Activated CD8-positive, alpha-beta T cell treated with anti-CD3 and anti-CD28 coated beads for 36 hours (primary cell): ENCODE data around the gene R3HDM2. TPM values are rescaled to one million over a fixed set of nuclear protein-coding genes. Genes with fewer than 3 reads are reported as not detected.

Experiments
- ATAC-seq: fragments of 200-7000 bp; cut with Tn5 transposase; one replicate; pipeline ENCODE4 v1.10.0; 2021; ENCODE audit warnings: mild to moderate bottlenecking, moderate library complexity
- CTCF ChIA-PET: fragments of 350-600 bp; sonication (Branson Sonifier 250); formaldehyde crosslinking; loops from one replicate; lab custom pipeline; 2021; ENCODE audit warnings: antibody characterized with exemption; lab: Charles Lee
- POLR2A ChIA-PET: fragments of 350-600 bp; sonication (Branson Sonifier 250); formaldehyde crosslinking; loops from one replicate; lab custom pipeline; 2021; ENCODE audit warnings: antibody characterized with exemption; lab: Charles Lee
- DNase-seq: peaks from one replicate; pipeline ENCODE4 v3.0.0-alpha.2; 2020
- H3K27ac Mint-ChIP-seq: one replicate; pipeline ENCODE4 v1.8.0; 2021; ENCODE audit warnings: mild to moderate bottlenecking, mixed read lengths
- H3K27me3 Mint-ChIP-seq: one replicate; pipeline ENCODE4 v1.8.0; 2021; ENCODE audit warnings: mixed read lengths
- H3K36me3 Mint-ChIP-seq: one replicate; pipeline ENCODE4 v1.8.0; 2021; ENCODE audit warnings: low read depth, mixed read lengths
- H3K4me1 Mint-ChIP-seq: one replicate; pipeline ENCODE4 v1.8.0; 2021; ENCODE audit warnings: low read depth, mixed read lengths
- H3K4me3 Mint-ChIP-seq: one replicate; pipeline ENCODE4 v1.8.0; 2021; ENCODE audit warnings: mild to moderate bottlenecking, moderate library complexity, mixed read lengths
- H3K9me3 Mint-ChIP-seq: one replicate; pipeline ENCODE4 v1.8.0; 2021; ENCODE audit warnings: mixed read lengths
- intact Hi-C: fragments of 100-400 bp; cut with micrococcal nuclease; formaldehyde crosslinking; loops from one replicate; pipeline ENCODE4 v1.10.0; 2022
- total RNA-seq, 2 experiments: library from RNA; stranded (reverse); gene quantifications; one replicate each; pipeline ENCODE4 v1.2.3, GENCODE V29; 2021
- TF ChIP-seq, protein P1 (sequence below): fragments of 200-600 bp; IDR thresholded peaks from one replicate; pipeline ENCODE4 v1.8.0; 2022; ENCODE audit warnings: antibody characterized with exemption, mild to moderate bottlenecking

Gene R3HDM2
- total RNA-seq, 2 experiments from 2014 or later: 33.2 to 44.0 TPM

DNA sequence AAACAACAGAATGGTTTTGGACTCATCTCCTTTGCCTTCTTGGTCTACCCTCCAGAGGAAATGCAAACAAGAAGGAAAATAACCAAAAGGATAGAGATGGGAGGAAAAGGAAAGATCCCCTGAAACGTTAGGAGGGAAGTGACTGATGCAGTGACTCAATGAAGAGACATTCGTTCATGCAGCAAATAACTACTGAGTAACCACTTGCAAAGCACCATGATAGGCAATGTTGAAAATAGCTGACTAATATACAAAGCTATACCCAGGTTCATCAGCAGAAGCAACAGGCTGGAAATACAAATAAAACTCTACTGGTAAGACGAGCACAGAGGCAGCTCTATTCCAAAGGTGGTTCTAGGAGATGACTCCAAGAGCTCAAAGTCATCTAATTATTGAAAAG is 41.8 kb downstream of the R3HDM2 start:
- DNase-seq (no peak), ATAC-seq (no peak)
- H3K4me1 Mint-ChIP-seq: peaks cover 5% of the 10 kb centered on the region
- H3K27me3 Mint-ChIP-seq: no peaks in the 10 kb centered on the region
- POLR2A ChIA-PET: interaction anchor here (0.9 kb wide), 1 partner anchor 12 kb away, joined by 3 read pairs; no protein-coding TSS in a partner anchor
- peaks cover 24% of the 10 kb centered on the region for H3K36me3 Mint-ChIP-seq
- no peak overlapping the region for H3K27ac Mint-ChIP-seq
- intact Hi-C loops: no loop called here
- no peaks in the 10 kb centered on the region for H3K9me3 Mint-ChIP-seq
- TF ChIP-seq, protein P1, sequence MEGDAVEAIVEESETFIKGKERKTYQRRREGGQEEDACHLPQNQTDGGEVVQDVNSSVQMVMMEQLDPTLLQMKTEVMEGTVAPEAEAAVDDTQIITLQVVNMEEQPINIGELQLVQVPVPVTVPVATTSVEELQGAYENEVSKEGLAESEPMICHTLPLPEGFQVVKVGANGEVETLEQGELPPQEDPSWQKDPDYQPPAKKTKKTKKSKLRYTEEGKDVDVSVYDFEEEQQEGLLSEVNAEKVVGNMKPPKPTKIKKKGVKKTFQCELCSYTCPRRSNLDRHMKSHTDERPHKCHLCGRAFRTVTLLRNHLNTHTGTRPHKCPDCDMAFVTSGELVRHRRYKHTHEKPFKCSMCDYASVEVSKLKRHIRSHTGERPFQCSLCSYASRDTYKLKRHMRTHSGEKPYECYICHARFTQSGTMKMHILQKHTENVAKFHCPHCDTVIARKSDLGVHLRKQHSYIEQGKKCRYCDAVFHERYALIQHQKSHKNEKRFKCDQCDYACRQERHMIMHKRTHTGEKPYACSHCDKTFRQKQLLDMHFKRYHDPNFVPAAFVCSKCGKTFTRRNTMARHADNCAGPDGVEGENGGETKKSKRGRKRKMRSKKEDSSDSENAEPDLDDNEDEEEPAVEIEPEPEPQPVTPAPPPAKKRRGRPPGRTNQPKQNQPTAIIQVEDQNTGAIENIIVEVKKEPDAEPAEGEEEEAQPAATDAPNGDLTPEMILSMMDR: no peak
- CTCF ChIA-PET: interaction anchor here (0.7 to 1.5 kb wide), 5 partner anchors 38 to 70 kb away, joined by 3 to 4 read pairs (median 3); no protein-coding TSS in a partner anchor
- H3K4me3 Mint-ChIP-seq: no peak overlapping the region

DNA sequence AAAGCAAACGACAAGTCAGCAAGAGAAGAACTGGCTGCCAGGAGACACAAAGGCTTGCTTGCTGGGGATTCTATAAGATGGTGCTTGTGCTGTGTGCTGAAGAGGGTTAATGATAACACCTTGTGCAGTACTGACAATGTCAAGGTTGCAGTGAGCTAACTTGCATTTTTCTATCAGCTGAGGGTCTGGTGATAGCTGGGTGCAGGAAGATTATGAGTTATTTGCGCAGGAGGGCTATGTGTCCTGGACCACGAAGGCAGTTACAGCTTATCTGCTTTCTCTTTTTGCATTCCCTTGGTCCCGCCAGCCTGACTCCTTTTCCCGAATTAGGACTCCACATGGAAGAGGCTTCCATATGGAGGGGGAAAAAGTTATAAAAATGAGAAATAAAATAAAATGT is 42.4 kb downstream of the R3HDM2 start:
- intact Hi-C loops: no loop called here
- no peak overlapping the region for H3K4me3 Mint-ChIP-seq
- no peak overlapping the region for H3K27ac Mint-ChIP-seq
- no peaks in the 10 kb centered on the region for H3K9me3 Mint-ChIP-seq
- ChIA-PET POLR2A (no interaction called here), CTCF (interaction anchor here (0.6 to 1.5 kb wide), 5 partner anchors 9 to 70 kb away, joined by 3 to 4 read pairs (median 3); no protein-coding TSS in a partner anchor)
- TF ChIP-seq, protein P1: no peak
- H3K36me3 Mint-ChIP-seq: peaks cover 21% of the 10 kb centered on the region
- ATAC-seq: no peak
- peaks cover 5% of the 10 kb centered on the region for H3K4me1 Mint-ChIP-seq
- no peak for DNase-seq
- no peaks in the 10 kb centered on the region for H3K27me3 Mint-ChIP-seq

GRCh38 chr12:57386187-57386720 is 44.6 kb downstream of the R3HDM2 start:
- no peak overlapping the region for H3K4me3 Mint-ChIP-seq
- CTCF ChIA-PET: interaction anchor here (1.0 to 2.3 kb wide), 3 partner anchors 19 to 66 kb away, joined by 3 to 7 read pairs (median 3); no protein-coding TSS in a partner anchor

DNA sequence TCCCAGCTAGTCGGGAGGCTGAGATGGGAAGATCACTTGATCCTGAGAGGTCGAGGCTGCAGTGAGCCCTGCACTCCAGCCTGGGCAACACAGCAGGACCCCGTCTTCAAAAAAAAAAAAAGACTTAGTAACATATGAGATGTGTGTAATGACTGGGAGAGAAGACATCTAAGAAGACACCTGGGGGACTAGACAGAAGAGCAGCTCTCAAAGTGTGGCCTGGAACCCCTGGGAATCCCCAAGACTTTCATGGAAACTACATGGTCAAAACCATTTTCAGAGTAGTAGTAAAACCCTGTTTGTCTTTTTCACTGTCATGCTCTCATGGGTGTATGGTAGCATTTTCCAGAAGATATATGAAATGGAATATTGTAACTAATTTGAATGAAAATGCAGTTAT is 45.3 kb downstream of the R3HDM2 start:
- peak; percentile 39 for ATAC-seq

More at GRCh38 chr12:57386187-57386720, 44.6 kb downstream of the R3HDM2 start:
- intact Hi-C loops: no loop called here
- DNase-seq: no peak
- POLR2A ChIA-PET: interaction anchor here (1.0 to 1.3 kb wide), 2 partner anchors 43 to 44 kb away, joined by 3 to 7 read pairs; no protein-coding TSS in a partner anchor
- TF ChIP-seq, protein P1: no peak
- peaks cover 12% of the 10 kb centered on the region for H3K36me3 Mint-ChIP-seq
- H3K27me3 Mint-ChIP-seq: no peaks in the 10 kb centered on the region
- H3K9me3 Mint-ChIP-seq: no peaks in the 10 kb centered on the region
- H3K27ac Mint-ChIP-seq: no peak overlapping the region
- H3K4me1 Mint-ChIP-seq: peaks cover 10% of the 10 kb centered on the region
- no peak for ATAC-seq

More for the DNA sequence above, 45.3 kb downstream of the R3HDM2 start:
- no peak for DNase-seq
- Mint-ChIP-seq H3K4me3 (no peak overlapping the region), H3K9me3 (no peaks in the 10 kb centered on the region), H3K4me1 (peaks cover 12% of the 10 kb centered on the region), H3K27ac (no peak overlapping the region), H3K36me3 (peaks cover 13% of the 10 kb centered on the region), H3K27me3 (no peaks in the 10 kb centered on the region)
- POLR2A ChIA-PET: interaction anchor here (1.3 kb wide), 1 partner anchor 44 kb away, joined by 7 read pairs; no protein-coding TSS in a partner anchor
- CTCF ChIA-PET: interaction anchor here (1.0 to 2.3 kb wide), 3 partner anchors 20 to 142 kb away, joined by 3 to 7 read pairs (median 3); no protein-coding TSS in a partner anchor
- intact Hi-C loops: no loop called here
- TF ChIP-seq, protein P1: no peak
